Large intestine (tissue), 3 donors: ENCODE results near the gene POLA2. TPM values are rescaled to one million over a fixed set of nuclear protein-coding genes. Genes with fewer than 3 reads are reported as not detected.
"Not testable (repeated sequence)": the region's sequence is repeated elsewhere in the genome, so short reads cannot be mapped to it uniquely, and the experiment has no call there.

Source experiments
- DNase-seq, 2 donors: peaks; one replicate each; pipeline versions ENCODE4 v3.0.0 to v3.0.0-alpha.2; 2013
- H3K27ac ChIP-seq: one replicate; pipeline ENCODE4 v1.5.1; 2013; ENCODE audit warnings: low read length
- H3K27me3 ChIP-seq: 2 replicates; pipeline ENCODE4 v1.6.1; 2013; ENCODE audit warnings: low read length; ENCODE audit not compliant: control insufficient read depth, insufficient read depth
- H3K36me3 ChIP-seq: 2 replicates; pipeline ENCODE4 v1.6.1; 2013; ENCODE audit warnings: low read length; ENCODE audit not compliant: control insufficient read depth, insufficient read depth
- H3K4me1 ChIP-seq: one replicate; pipeline ENCODE4 v1.6.1; 2013; ENCODE audit warnings: low read length; ENCODE audit not compliant: control insufficient read depth, insufficient read depth
- H3K4me3 ChIP-seq: one replicate; pipeline ENCODE4 v1.5.1; 2013; ENCODE audit warnings: low read length
- H3K9me3 ChIP-seq: one replicate; pipeline ENCODE4 v1.6.1; 2013; ENCODE audit warnings: mild to moderate bottlenecking, low read depth, low read length, moderate library complexity; ENCODE audit not compliant: control insufficient read depth
- WGBS: methylation state at CpG from one replicate; pipeline ENCODE4 v1.1.5; 2013; ENCODE audit warnings: low lambda C conversion rate; ENCODE audit not compliant: insufficient coverage; 5-methylcytosine and 5-hydroxymethylcytosine counted together
- polyA plus RNA-seq: library from polyadenylated mRNA; unstranded; fragments of 120-200 nt; gene quantifications from one replicate; pipeline ENCODE4 v1.2.1, GENCODE V29; 2013

POLA2 gene
- polyA plus RNA-seq, 1 donor: 13.6 TPM

DNA sequence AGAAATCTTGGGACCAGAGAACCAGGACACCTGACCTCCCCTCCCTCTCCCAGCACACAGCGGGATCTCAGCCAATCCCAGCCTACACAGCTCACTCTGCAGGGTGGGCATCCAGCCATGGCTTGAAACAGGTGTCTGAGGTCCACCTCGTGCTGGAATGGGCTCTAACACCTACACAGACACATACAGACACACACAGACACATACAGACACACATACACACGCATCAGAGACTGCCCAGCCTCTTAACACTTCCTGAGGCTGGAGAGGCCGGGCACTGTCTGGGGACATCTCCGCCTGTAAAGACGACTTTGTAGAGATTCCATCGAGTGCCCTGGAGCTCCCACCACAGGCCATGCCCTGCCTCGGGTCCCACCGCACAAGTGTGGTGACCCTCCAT, 43.3 kb upstream of the POLA2 start:
- H3K27me3 ChIP-seq: no peaks in the 10 kb centered on the region
- WGBS: no CpG with 5 or more reads among the region's 9 CpGs
- peaks cover 3% of the 10 kb centered on the region for H3K36me3 ChIP-seq
- no peaks in the 10 kb centered on the region for H3K9me3 ChIP-seq
- DNase-seq: no peak
- peaks cover 9% of the 10 kb centered on the region for H3K4me1 ChIP-seq
- H3K27ac ChIP-seq: no peak overlapping the region
- H3K4me3 ChIP-seq: no peak overlapping the region

DNA sequence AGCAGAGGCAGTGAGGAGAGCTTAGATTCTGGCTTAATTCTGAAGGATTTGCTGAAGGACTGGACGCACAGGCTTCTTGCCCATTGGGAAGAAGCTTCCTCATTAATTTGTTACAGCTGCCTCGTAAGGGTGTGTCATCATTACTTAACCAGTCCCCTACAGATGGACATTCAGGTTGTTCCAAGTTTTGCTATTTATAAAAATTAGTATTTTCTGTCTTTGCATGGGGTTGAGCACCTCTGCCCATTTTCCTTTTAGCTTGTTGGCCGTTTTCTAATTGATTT, 41.9 kb upstream of the POLA2 start:
- DNase-seq: no peak
- H3K27me3 ChIP-seq: no peaks in the 10 kb centered on the region
- H3K9me3 ChIP-seq: no peaks in the 10 kb centered on the region
- H3K27ac ChIP-seq: no peak overlapping the region
- no peak overlapping the region for H3K4me3 ChIP-seq
- peaks cover 4% of the 10 kb centered on the region for H3K36me3 ChIP-seq
- peaks cover 8% of the 10 kb centered on the region for H3K4me1 ChIP-seq
- WGBS: 100% methylated on average over 1 of the region's 3 CpGs

DNA sequence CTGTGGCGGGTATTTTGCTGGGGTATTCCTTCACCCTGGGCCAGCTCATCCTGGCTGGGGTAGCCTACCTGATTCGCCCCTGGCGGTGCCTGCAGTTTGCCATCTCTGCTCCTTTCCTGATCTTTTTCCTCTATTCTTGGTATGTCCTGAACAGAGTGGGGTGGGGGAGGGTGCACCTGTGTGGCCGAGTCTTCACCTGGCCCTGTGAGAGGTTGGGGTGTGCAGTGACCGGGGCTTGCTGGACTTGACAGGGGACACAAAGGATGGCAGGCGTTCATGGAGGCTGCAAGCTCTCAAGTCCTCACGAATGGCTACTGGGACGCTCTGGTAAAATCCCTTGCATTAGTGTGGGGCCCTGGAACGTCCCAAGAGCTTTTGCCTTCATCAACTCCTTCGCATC, 40.7 kb upstream of the POLA2 start:
- WGBS: 90% methylated on average over 2 of the region's 10 CpGs
- Histone ChIP-seq H3K27ac (no peak overlapping the region), H3K4me3 (no peak overlapping the region), H3K9me3 (no peaks in the 10 kb centered on the region), H3K27me3 (no peaks in the 10 kb centered on the region), H3K36me3 (peaks cover 4% of the 10 kb centered on the region), H3K4me1 (peaks cover 18% of the 10 kb centered on the region)
- DNase-seq: no peak

DNA sequence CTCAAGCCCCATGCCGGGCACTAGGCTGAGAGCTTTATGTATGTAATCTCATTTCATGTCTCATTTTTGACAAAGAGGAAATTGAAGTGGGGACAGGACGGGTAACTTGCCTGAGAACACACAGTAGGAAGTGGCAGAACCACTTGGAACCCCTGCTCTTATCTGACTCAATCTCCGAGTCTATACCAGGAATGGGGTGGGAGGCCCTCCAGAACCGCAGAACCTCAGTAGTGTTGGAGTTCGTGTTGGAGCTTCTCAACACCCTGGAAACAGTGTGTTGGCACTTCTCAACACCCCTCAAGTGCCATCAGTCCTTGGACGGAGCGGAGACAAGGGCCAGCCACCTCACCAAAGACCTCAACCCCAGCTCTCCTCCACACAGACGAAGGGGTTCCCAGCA, 38.8 kb upstream of the POLA2 start:
- Histone ChIP-seq H3K4me3 (no peak overlapping the region), H3K9me3 (no peaks in the 10 kb centered on the region), H3K36me3 (peaks cover 4% of the 10 kb centered on the region), H3K27ac (no peak overlapping the region), H3K27me3 (no peaks in the 10 kb centered on the region), H3K4me1 (peaks cover 21% of the 10 kb centered on the region)
- no peak for DNase-seq
- no CpG with 5 or more reads among the region's 8 CpGs for WGBS

DNA sequence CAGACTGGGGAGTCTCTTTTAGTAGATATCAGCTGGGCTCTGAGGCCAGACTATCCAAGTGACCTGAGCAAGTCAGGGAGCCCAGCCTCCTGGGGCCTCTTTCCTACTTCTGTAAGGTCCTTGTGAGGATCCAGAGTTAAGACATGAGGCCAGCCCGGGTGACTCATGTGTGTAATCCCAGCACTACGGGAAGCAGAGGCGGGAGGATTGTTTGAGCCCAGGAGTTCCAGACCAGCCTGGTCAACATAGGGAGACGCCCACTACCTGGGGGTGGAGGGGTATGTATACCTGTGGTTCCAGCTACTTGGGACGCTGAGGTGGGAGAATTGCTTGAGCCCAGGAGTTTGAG, 36.9 kb upstream of the POLA2 start:
- DNase-seq: peak; percentile 78 to 86
- WGBS: no CpG with 5 or more reads among the region's 5 CpGs

DNA sequence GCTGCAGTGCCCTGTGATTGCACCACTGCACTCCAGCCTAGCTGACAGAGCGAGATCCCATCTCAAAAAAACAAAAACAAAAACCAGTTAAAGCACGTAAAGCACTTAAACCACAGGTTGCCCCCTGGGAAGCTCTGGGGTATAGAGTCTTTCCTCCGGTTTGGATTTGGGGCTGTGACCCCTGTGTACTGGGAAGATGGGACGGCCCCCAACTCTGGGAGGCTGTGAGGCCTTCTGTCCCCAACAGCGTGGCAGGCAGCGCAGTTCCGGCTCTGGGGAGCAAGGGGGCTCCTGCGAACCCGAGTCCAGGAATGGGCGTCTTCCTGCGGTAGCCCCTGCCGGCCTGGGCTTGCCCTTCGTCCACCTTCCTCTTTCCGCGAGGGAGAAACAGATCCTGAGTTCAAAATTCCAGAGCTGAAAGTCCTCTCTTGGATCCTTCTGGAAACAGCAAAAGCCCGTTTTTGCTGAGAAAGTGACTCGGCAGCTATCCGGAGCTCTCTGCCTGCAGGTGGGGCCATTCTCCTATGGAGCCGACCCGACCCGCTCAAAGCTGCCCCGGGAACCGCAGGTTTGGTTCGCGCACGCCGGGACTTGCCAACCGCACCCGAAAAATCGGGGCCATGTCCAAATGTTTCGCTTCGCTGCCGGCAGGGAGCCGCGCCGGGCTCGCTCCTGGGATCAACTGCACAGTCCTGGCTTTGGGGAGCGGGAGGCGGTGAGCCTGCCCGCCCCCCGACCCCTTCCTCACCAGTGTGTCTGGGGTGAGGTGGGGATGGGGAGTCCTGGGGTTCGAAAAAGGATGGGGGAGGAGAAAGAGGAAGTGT, 36.3 kb upstream of the POLA2 start:
- peaks cover 4% of the 10 kb centered on the region for H3K36me3 ChIP-seq
- peak overlapping the region; percentile 36 for H3K4me3 ChIP-seq
- H3K27me3 ChIP-seq: no peaks in the 10 kb centered on the region
- peak overlapping the region; percentile 75 for H3K27ac ChIP-seq
- no CpG with 5 or more reads among the region's 42 CpGs for WGBS
- peaks cover 15% of the 10 kb centered on the region for H3K4me1 ChIP-seq
- peak; percentile 41 to 73 for DNase-seq
- peaks cover 5% of the 10 kb centered on the region for H3K9me3 ChIP-seq

More for the DNA sequence above, 36.9 kb upstream of the POLA2 start:
- Histone ChIP-seq H3K36me3 (peaks cover 4% of the 10 kb centered on the region), H3K4me1 (peaks cover 15% of the 10 kb centered on the region), H3K9me3 (peaks cover 3% of the 10 kb centered on the region), H3K4me3 (no peak overlapping the region), H3K27me3 (no peaks in the 10 kb centered on the region), H3K27ac (peak overlapping the region; percentile 75)

DNA sequence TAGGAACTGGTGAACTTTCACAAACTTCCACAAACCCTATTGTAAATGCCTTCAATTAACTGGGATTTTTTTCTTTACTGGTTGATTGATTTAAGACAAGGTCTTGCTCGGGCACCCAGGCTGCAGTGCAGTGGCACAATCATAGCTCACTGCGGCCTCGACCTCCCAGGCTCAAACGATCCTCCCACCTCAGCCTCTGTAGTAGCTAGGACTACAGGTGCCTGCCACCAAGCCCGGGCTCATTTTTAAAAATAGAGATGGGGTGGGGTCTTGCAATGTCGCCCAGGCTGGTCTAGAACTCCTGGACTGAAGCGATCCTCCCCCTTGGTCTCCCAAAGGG, 35.7 kb upstream of the POLA2 start:
- Histone ChIP-seq H3K9me3 (peaks cover 5% of the 10 kb centered on the region), H3K4me1 (peaks cover 15% of the 10 kb centered on the region), H3K27ac (peak overlapping the region; percentile 75), H3K27me3 (no peaks in the 10 kb centered on the region), H3K4me3 (peak overlapping the region; percentile 36), H3K36me3 (peaks cover 4% of the 10 kb centered on the region)
- no peak for DNase-seq
- no CpG with 5 or more reads among the region's 7 CpGs for WGBS

DNA sequence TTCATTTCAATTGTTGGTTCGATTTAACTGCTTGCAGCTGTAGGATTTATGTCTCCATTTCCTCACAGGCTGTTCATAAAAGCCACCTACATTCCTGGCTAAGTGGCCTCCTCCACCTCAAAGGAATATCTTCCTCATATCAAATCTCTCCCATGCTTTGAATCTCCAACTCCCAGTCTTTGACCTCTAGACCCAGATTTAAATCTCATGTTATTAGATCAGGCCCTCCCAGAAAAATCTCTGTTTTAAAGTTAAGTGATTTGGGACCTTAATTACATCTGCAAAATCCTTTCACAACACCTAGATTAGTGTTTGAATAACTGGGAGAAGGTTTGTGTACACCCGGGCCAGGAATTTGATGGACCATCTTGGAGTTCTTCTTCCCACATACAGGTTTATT, 33.9 kb upstream of the POLA2 start:
- no peak for DNase-seq
- H3K36me3 ChIP-seq: peaks cover 4% of the 10 kb centered on the region
- H3K4me3 ChIP-seq: no peak overlapping the region
- no peaks in the 10 kb centered on the region for H3K27me3 ChIP-seq
- H3K27ac ChIP-seq: no peak overlapping the region
- no CpG with 5 or more reads among the region's 2 CpGs for WGBS
- H3K4me1 ChIP-seq: peaks cover 15% of the 10 kb centered on the region
- H3K9me3 ChIP-seq: peaks cover 5% of the 10 kb centered on the region

DNA sequence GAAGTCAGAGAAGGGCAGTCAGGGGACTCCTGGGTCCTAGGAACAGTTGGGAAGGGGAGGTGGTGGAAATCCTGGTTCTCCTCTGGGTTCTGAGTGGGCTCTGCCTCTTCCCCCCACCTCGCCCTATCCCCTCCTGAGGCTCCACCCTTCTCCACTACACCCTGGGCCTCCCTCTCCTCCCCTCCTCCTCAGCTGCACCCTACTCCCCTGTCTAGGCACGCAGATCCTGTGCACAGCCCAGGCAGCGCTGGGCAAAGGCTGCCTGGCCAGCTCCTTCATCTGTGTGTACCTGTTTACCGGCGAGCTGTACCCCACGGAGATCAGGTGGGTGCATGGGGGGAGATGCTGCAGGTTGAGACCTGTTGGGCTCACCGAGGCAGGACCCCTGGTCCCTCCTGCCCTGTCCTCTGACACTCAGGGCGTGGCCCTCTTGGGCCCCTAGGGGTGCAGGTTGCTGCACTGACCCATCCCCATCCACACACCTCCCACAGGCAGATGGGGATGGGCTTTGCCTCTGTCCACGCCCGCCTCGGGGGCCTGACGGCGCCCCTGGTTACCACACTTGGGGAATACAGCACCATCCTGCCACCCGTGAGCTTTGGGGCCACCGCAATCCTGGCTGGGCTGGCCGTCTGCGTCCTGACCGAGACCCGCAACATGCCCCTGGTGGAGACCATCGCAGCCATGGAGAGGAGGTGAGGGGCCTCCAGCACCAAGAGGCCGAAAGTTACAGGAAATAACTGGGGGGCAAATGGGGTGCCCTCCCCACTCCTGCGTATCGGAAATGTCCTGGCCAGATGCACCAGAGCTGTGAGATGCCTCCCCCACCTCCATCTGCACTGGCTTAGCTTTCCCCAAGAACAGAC, 25.3 kb upstream of the POLA2 start:
- no peak overlapping the region for H3K27ac ChIP-seq
- WGBS: no CpG with 5 or more reads among the region's 23 CpGs
- no peaks in the 10 kb centered on the region for H3K4me1 ChIP-seq
- no peaks in the 10 kb centered on the region for H3K36me3 ChIP-seq
- no peaks in the 10 kb centered on the region for H3K27me3 ChIP-seq
- H3K4me3 ChIP-seq: no peak overlapping the region
- no peak for DNase-seq
- H3K9me3 ChIP-seq: no peaks in the 10 kb centered on the region

DNA sequence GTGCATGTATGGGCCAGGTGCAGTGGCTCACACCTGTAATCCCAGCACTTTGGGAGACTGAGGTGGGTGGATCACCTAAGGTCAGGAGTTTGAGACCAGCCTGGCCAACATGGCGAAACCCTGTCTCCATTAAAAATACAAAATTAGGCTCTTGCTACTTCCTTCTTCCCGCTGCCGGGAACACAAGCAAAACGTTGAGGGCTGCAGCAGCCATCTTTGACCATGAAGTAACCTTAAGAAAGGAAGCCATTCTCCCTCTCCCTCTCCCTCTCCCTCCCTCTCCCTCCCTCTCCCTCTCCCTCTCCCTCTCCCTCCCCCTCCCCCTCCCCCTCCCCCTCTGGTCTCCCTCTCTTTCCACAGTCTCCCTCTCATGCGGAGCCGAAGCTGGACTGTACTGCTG, 23.5 kb upstream of the POLA2 start:
- not testable (repeated sequence) for H3K4me1 ChIP-seq

More for the DNA sequence above, 23.5 kb upstream of the POLA2 start:
- H3K9me3 ChIP-seq, H3K27ac ChIP-seq, H3K36me3 ChIP-seq, H3K27me3 ChIP-seq, H3K4me3 ChIP-seq, DNase-seq: not testable (repeated sequence)
- WGBS: no CpG with 5 or more reads among the region's 6 CpGs
